ENCODE data around the gene MAP7D2.

DNA sequence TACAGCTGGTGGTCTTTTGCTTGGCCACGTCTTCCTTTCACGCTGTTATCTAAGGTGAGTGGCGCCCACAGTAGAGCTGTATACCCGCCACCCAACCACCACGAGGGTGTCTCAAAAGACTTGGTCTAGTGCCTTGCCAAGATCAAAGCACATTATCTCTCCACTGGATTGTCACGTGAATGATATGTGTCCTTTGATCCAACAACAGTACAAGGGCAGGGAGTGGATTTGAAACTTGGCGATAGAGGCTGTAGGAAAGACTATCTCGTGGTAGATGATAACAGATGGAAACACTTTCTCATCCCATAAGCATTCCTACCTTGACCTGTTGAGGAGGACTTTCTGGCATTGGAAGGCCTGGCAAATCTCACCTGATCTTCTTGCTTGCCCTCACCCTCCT lies 88.1 kb downstream of the MAP7D2 start:
- TF ChIP-seq ZNF274 (IDR thresholded peaks at IDR 0.05; ENCODE audit: low read depth, low read length), result no peak
- no peak for TF ChIP-seq SUZ12 (IDR thresholded peaks at IDR 0.05; ENCODE audit: extremely low read depth, insufficient read depth, insufficient read length)
